ENCODE measurements around the gene TRABD2A.
A peak's percentile ranks its signal among the peaks of the same experiment; 100 is the strongest.
"Not testable (repeated sequence)": the region's sequence is repeated elsewhere in the genome, so short reads cannot be mapped to it uniquely, and the experiment has no call there.

Gene TRABD2A

GRCh38 chr2:84879584-84880394 is 1.1 kb downstream of the TRABD2A start:
- no peak for DNase-seq

GRCh38 chr2:84878896-84879583 is 1.8 kb downstream of the TRABD2A start:
- no peak for DNase-seq

GRCh38 chr2:84878459-84878858 is 2.4 kb downstream of the TRABD2A start:
- DNase-seq = no peak

GRCh38 chr2:84876369-84876768 is 4.5 kb downstream of the TRABD2A start:
- no peak for DNase-seq

GRCh38 chr2:84875619-84876018 is 5.3 kb downstream of the TRABD2A start:
- not testable (repeated sequence) for DNase-seq

GRCh38 chr2:84875213-84875560 is 5.7 kb downstream of the TRABD2A start:
- no peak for DNase-seq

- DNase-seq = no peak
These were observed 6.3 kb downstream of the TRABD2A start for GRCh38 chr2:84874381-84875212.

- DNase-seq = no peak
These were observed 7.5 kb downstream of the TRABD2A start for GRCh38 chr2:84873350-84873749.

GRCh38 chr2:84872691-84873090 is 8.2 kb downstream of the TRABD2A start:
- DNase-seq = not testable (repeated sequence)

- no peak for DNase-seq
These were observed 10.6 kb downstream of the TRABD2A start for GRCh38 chr2:84870306-84870705.

GRCh38 chr2:84868327-84868726 is 12.6 kb downstream of the TRABD2A start:
- DNase-seq = not testable (repeated sequence)

GRCh38 chr2:84866122-84866521 is 14.8 kb downstream of the TRABD2A start:
- DNase-seq = no peak

GRCh38 chr2:84865181-84865783 is 15.6 kb downstream of the TRABD2A start:
- peak in 1 of 14 donors; percentile 17 for DNase-seq

GRCh38 chr2:84862006-84862405 is 18.9 kb downstream of the TRABD2A start:
- no peak for DNase-seq

- DNase-seq = no peak
These were observed 19.3 kb downstream of the TRABD2A start for GRCh38 chr2:84861539-84861938.

GRCh38 chr2:84858937-84859336 is 21.9 kb downstream of the TRABD2A start:
- DNase-seq = no peak

GRCh38 chr2:84858123-84858522 is 22.8 kb downstream of the TRABD2A start:
- no peak for DNase-seq

GRCh38 chr2:84857566-84857965 is 23.3 kb downstream of the TRABD2A start:
- DNase-seq = no peak

GRCh38 chr2:84856787-84857186 is 24.1 kb downstream of the TRABD2A start:
- DNase-seq = no peak

- no peak for DNase-seq
These were observed 25.2 kb downstream of the TRABD2A start for GRCh38 chr2:84855731-84856130.

- DNase-seq = no peak
These were observed 26.0 kb downstream of the TRABD2A start for GRCh38 chr2:84854850-84855249.

- DNase-seq = no peak
These were observed 29.0 kb downstream of the TRABD2A start for GRCh38 chr2:84851876-84852275.

GRCh38 chr2:84850471-84850870 is 30.4 kb downstream of the TRABD2A start:
- DNase-seq = no peak
